Left lung (tissue), 10 donors: Measurements from ENCODE around the gene TANC1. TPM values are rescaled to one million over a fixed set of nuclear protein-coding genes. Genes with fewer than 3 reads are reported as not detected.

Experiments
- ATAC-seq: fragments of 200-7000 bp; cut with Tn5 transposase; one replicate; pipeline ENCODE4 v1.9.1; 2020; ENCODE audit warnings: moderate library complexity
- DNase-seq, 4 donors: peaks; one replicate each; pipeline ENCODE4 v3.0.0-alpha.2; 2013 to 2020
- H3K27ac ChIP-seq, 2 donors: fragments of 200-600 bp; sonication (generic) in 1 of 2; one replicate each; pipeline versions ENCODE4 v1.5.0 to v1.8.0; 2020 to 2021
- H3K27me3 ChIP-seq, 2 donors: fragments of 200-600 bp; sonication (generic) in 1 of 2; one replicate each; pipeline versions ENCODE4 v1.5.0 to v1.8.0; 2020 to 2021
- H3K36me3 ChIP-seq, 2 donors: fragments of 200-600 bp; sonication (generic) in 1 of 2; one replicate each; pipeline versions ENCODE4 v1.5.0 to v1.8.0; 2020 to 2021
- H3K4me1 ChIP-seq, 2 donors: fragments of 200-600 bp; one replicate each; pipeline ENCODE4 v1.8.0; 2021
- H3K4me3 ChIP-seq, 2 donors: fragments of 200-600 bp; sonication (generic) in 1 of 2; one replicate each; pipeline versions ENCODE4 v1.5.0 to v1.8.0; 2020 to 2021; ENCODE audit warnings: mild to moderate bottlenecking in 1 of 2
- H3K9me3 ChIP-seq, 2 donors: fragments of 200-600 bp; sonication (generic) in 1 of 2; one replicate each; pipeline versions ENCODE4 v1.5.0 to v1.8.0; 2020 to 2021
- CTCF ChIP-seq, 2 donors: fragments of 200-600 bp; sonication (generic) in 1 of 2; IDR thresholded peaks; one replicate each; pipeline versions ENCODE4 v1.5.0 to v1.8.0; 2021; ENCODE audit warnings: antibody characterized with exemption in 2 of 2
- intact Hi-C, 2 donors: fragments of 100-400 bp; cut with DNase I; formaldehyde crosslinking; loops; one replicate each; pipeline versions ENCODE4 v1.11.2 to v1.14.2; 2022
- polyA plus RNA-seq, 6 donors: library from polyadenylated mRNA; unstranded; fragments of 120-200 nt; gene quantifications; one replicate each; pipeline ENCODE4 v1.2.1, GENCODE V29; 2013; ENCODE audit not compliant: insufficient read length in 6 of 6
- total RNA-seq, 2 donors: library from RNA; stranded (reverse); fragmentation: NEBNext Ultra II Directional; extraction: Animal tissue kit (Norgen Biotek cat#: 25700); gene quantifications; one replicate each; pipeline ENCODE4 v1.2.1, GENCODE V29; 2021
- donor health status: DM: no; HTN: yes; CAD: no.
- donor health status: DM: no; HTN: no; CAD: no.

TANC1 gene
- total and polyA plus RNA-seq, 8 donors = 40.1 to 76.6 (median 53.3) TPM

GRCh38 chr2:158984604-158985135 is 16.2 kb downstream of the TANC1 start:
- intact Hi-C loops = no loop called here
- ATAC-seq (peak; percentile 42), DNase-seq (no peak)
- no peak for TF ChIP-seq CTCF (IDR thresholded peaks at IDR 0.05)
- Histone ChIP-seq H3K27ac (no peak overlapping the region), H3K36me3 (no peaks in the 10 kb centered on the region), H3K9me3 (no peaks in the 10 kb centered on the region), H3K4me3 (no peak overlapping the region), H3K4me1 (peaks cover 21 to 32% of the 10 kb centered on the region in 2 donors), H3K27me3 (no peaks in the 10 kb centered on the region)

GRCh38 chr2:158988501-158988900 is 20.1 kb downstream of the TANC1 start:
- Histone ChIP-seq H3K36me3 (no peaks in the 10 kb centered on the region), H3K27ac (no peak overlapping the region), H3K4me1 (peaks cover 10 to 27% of the 10 kb centered on the region in 2 donors), H3K27me3 (no peaks in the 10 kb centered on the region), H3K9me3 (no peaks in the 10 kb centered on the region), H3K4me3 (no peak overlapping the region)
- DNase-seq = peak in 1 of 4 donors; percentile 46
- TF ChIP-seq CTCF (IDR thresholded peaks at IDR 0.05) = no peak
- peak; percentile 83 for ATAC-seq
- intact Hi-C loops = no loop called here

DNA sequence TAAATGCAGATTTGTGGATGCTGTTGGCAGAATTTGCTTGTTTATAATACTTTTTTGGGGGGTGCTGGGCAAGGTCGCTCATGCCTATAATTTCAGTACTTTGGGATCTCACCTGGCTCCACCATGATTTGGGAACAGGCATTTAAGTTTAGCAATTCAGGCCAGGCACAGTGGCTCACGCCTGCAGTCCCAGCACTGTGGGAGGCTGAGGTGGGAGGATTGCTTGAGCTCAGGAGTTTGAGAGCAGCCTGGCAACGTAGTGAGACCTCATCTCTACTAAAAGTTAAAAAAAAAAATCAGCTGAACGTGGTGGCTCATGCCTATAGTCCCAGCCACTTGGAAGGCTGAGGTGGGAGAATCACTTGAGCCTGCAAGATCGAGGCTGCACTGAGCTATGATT is 20.7 kb downstream of the TANC1 start:
- H3K4me3 ChIP-seq = no peak overlapping the region
- no peaks in the 10 kb centered on the region for H3K27me3 ChIP-seq
- intact Hi-C loops = no loop called here
- no peak for DNase-seq
- no peak for TF ChIP-seq CTCF (IDR thresholded peaks at IDR 0.05)
- ATAC-seq = no peak
- peaks cover 4 to 29% of the 10 kb centered on the region in 2 donors for H3K4me1 ChIP-seq
- no peaks in the 10 kb centered on the region for H3K36me3 ChIP-seq
- H3K9me3 ChIP-seq = no peaks in the 10 kb centered on the region
- no peak overlapping the region for H3K27ac ChIP-seq

DNA sequence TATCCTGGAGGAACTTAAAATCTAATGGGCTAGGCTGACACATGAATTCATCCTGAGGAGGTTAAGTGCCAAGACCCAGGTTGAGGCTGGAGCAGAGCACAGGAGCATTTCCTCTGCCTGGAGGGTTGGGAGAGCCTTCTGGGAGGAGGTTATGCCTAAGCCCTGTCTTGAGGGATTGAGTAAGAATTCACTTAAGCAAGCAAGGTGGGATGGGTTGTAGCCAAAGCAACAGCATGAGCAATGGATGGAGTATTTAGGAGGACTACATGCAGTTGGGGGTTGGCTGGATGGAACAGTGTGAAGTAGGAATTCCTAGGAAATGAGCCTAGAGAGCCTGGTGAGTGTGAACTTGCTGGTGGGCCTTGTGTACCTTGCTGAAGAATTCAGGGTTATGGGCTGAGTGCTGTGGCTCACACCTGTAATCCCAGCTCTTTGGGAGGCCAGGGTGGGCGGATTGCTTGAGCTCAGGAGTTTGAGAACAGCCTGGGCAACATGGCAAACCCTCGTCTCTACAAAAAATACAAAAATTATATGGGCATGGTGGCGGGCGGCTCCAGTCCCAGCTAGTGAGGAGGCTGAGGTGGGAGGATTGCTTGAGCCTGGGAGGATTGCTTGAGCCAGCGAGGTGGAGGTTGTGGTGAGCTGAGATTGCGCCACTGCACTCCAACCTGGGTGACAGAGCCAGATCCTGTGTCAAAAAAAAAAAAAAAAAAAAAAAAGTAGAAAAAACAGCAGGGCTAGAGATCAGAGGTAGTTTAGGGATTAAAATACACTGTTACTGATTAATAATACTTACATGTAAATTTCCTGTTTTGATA is 22.2 kb downstream of the TANC1 start:
- H3K9me3 ChIP-seq = no peaks in the 10 kb centered on the region
- H3K4me3 ChIP-seq = no peak overlapping the region
- intact Hi-C loops = no loop called here
- H3K4me1 ChIP-seq = peaks cover 8 to 31% of the 10 kb centered on the region in 2 donors
- no peaks in the 10 kb centered on the region for H3K27me3 ChIP-seq
- no peaks in the 10 kb centered on the region for H3K36me3 ChIP-seq
- TF ChIP-seq CTCF (IDR thresholded peaks at IDR 0.05) = no peak
- DNase-seq (no peak), ATAC-seq (peak; percentile 32)
- H3K27ac ChIP-seq = no peak overlapping the region

DNA sequence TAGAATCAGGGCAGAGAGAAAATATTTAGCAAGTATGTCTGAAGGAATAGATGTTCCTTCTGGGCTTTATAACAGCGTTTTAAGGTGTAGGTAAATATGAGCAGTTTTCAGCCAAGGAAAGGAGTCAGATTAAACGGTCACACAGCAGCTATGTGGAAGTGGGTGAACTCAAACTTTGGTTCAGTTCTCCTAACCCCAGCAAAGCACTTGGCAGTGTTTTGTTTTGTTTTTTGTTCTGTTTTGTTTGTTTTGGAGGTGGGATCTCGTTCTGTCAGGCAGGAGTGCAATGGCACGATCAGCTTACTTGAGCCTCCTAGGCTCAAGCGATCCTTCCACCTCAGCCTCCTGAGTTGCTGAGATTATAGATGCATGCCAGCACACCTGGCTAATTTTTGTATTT is 24.6 kb downstream of the TANC1 start:
- no peak for DNase-seq
- Histone ChIP-seq H3K4me1 (peaks cover 20 to 35% of the 10 kb centered on the region in 2 donors), H3K27ac (no peak overlapping the region), H3K27me3 (no peaks in the 10 kb centered on the region), H3K9me3 (no peaks in the 10 kb centered on the region), H3K4me3 (no peak overlapping the region), H3K36me3 (no peaks in the 10 kb centered on the region)
- TF ChIP-seq CTCF (IDR thresholded peaks at IDR 0.05) = no peak
- intact Hi-C loops = no loop called here
- ATAC-seq = no peak
